ENCODE data around the gene DPYD.

Gene DPYD

DNA sequence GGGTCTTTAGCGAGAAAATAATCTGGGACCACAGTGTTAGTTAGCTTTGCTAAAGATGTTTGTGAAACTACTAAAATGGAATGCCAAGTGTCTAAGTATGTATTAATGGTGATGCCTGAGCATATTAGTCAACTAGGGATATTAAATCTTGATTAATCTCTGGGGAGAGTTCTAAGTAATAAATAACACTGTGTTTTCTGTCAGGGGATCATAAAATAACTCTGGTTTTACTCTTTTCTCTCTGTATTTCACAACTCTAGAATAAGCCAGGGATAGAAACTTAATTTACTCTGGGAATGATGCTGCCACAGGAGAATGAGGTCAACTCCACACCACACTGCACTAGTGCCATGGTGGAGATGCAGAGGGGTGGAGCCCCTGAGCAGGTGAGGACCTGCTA, 800.0 kb downstream of the DPYD start:
- no peak for DNase-seq

DNA sequence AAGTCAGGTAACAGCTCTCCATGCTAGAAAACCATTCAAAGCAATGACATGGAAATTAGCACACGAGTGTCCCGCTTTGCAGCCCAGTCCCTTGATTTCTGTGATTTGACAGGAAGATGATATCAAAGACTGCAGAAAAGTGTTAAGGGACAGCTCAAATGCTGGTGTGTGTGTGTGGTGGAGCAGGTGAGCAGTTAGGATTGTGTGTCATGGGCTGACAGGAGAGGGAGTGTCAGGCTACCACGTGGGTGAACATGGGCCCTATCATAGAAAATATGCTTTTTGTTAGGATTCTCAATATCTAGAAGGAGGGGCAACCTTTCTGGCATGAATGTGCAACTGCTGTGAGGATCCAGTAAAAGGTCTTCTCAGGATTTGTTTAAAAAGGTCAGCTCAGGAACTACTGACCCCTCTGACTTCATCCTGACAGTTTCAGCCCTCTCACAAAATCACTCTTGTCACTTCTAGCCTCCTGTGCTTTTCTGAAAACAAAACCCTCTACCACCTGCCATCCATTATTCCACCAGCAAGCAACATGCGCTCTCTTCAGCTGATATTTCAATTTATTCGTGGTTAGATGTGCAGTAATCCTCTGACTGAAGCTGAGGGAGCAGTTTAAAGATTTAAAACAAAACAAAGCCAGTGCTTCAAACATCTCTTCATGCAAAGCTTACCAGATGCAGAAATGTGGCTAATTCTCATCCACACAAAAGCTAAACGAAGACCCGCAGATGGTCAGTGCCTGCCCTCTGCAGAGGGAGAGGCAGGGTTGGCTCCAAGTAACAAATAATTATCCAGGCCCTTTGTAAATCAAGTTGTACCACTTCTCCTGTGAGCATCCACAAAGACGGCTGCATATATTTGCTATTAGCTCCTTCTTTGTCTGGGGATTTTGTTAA, 801.3 kb downstream of the DPYD start:
- no peak for DNase-seq

DNA sequence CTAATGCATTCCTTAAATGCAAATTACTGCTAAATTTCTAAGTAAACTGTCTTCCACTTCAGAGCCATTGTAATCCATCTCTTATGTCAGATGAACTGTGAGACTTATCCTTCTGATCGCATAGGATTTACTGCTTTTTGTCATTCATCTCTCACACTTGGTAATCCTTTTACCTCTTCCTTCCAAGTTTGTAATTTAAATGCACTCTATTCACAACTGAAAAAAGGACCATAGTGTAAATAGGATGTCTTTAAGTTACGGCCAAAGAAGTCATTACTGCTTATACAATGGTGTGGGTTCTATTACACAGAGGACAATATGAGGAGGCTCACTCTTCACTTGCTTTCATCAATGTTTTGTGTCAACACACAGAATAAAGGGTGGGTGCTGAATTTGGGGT, 806.0 kb downstream of the DPYD start:
- DNase-seq = no peak

DNA sequence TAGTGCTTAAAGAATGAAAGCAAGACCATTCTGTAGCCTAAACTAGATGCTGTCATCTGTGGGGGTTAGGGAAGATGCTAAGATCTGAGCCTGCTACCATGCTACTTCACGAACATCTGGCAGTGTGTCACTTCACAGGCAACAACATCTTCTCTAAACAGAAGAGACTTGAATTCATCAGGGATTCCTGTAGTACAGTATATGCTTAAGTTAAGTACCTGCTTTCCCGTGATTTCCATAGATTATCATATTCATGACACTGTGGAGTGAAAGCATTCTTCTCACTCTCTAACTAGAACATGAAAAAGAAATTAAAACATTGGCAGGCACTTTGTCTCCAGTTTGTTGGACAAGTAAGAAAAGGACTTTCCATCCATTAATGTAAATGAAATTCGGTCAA, 808.4 kb downstream of the DPYD start:
- DNase-seq = no peak

DNA sequence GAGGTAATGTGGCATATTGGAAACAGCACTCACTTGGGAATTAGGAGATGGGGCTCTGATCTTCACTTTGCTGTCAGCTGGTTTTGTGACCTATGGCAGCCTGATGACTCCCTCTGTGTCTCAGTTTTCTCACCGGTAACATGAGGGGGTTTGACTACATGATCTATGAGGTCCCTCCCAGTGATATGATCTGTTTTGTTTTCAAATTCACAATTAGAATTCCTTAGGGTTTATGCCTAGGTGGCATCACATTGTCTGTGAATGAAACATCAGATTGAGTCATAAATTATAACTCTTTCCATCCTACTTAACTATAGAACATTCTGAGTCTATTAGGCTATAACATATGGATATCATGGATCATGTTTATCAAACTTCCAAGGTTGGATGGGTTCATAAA, 812.7 kb downstream of the DPYD start:
- DNase-seq = no peak

DNA sequence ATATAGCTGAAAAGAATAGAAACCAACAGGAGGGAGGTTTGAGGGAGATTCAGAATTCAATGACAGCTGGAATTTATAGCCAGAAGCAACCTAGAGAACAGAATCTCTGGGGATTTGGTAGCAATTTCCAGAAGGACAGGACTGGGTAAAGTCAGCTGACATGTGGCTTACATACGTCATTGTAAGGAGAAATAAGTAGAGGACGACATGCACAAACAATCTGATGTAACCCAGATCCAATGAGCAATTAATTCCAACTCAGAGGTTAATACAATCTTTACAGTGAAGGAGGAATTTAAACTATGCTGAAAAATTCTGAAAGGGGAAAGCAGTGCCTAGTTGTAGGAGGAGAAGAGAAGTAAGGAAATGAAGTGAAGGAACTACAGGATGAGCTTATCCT, 815.3 kb downstream of the DPYD start:
- DNase-seq = no peak

DNA sequence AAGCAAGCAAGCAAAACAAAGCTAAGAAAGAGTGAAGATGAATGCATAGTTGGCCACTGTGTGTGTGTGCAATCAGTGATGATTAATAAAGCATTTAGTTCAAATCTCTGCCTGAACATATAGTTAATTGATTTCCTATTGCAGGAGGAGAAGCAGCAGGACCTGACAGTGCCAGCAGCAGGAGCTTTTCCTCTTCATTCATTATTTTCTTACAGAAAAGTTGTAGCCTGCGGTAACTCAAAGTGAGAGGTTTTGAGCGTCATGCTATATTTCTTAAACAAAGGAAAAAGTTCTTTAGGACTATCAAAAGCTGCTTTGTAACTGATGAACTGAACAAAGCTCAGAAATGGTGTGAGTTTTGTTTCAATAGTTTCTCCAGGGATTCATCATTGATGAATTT, 819.3 kb downstream of the DPYD start:
- DNase-seq = no peak

DNA sequence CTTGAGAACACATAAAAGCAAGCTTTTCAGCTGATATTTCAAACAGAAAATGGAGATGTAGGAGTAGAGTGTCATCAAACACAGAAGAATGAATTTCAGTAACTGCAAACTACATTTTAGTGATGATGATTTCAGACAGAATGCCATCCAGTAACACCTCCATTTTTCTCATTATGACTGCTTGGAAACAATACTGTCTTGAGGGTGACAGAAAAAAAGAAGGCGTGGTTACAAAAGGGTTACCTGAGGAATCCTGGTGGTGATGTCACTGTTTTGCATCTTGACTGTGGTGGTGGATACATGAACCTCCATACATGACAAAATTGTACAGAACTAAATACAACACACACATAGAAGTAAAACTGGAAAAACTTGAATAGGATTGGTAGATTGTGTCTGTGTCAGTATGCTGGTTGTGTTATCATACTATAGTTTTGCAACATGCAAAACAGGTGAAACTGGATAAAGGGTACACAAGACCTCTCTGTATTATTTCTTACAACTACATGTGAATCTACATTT, 823.4 kb downstream of the DPYD start:
- DNase-seq = no peak

DNA sequence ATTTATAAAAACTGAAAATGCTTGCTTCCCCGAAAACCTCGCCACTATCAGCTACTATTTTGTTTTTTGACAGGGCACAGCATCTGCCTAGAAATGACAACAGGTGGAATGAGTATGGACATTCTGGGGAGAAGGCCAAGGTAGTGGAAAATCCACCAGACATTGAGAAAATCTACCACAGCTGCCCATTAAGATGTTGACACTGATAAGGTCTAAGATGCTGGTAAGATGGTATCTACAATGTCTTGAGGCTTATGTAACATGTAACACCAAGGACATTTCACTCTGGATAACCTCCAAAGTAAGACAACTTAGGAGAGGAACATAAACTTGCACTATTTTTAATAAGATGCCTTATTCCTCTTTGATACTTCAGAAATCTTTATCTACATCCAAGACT, 825.1 kb downstream of the DPYD start:
- no peak for DNase-seq

DNA sequence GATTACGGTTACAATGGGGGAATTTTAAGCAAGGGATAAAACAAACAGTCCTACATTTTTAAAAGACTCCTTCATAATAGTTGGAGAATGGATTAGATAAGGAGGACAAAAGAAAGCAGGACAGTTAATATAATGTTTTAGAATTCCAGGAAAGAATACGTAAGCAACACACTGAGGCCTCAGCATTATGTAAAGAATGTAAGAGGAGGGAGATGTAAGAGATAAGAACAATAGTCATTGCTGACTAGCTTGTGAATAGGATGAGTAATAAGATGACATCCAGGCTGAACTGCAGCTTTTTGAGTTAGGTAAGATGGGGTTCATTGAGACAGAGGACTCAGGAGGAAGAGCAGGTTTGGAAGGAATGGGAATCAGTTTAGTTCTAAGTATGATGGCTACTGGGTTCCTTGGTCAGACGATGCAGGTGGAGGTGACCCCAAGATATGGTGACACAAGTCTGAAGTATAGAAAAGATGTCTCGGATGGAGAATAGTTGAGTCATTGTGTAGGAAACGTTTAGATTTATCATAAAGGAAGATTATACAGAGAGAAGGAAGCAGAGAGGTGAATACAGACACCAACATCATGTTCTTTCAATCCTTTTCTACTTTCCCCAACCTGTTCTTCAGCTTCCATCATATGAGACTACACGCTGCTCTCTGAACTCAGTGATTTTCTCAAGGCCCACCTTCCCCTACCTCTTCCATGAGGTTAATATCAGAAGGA, 826.4 kb downstream of the DPYD start:
- no peak for DNase-seq

DNA sequence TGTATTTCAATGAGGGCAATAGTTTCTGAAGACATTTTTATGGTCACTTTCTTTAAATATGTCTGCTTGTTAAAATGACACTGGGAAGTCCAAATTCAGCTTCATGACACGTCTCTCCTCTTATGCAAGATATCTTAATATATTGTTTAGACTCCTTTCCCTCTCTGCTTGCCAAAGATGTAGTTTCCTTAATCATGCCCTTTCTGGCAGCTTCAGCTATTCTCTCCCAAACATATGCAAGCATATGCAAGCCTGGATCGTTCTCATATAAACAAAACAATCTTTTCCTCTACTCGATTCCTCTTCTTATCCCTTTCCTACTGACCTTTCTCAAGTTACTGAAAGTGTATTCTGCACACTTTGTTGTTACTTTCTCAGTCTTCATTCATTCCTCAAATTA, 827.1 kb downstream of the DPYD start:
- DNase-seq = no peak

DNA sequence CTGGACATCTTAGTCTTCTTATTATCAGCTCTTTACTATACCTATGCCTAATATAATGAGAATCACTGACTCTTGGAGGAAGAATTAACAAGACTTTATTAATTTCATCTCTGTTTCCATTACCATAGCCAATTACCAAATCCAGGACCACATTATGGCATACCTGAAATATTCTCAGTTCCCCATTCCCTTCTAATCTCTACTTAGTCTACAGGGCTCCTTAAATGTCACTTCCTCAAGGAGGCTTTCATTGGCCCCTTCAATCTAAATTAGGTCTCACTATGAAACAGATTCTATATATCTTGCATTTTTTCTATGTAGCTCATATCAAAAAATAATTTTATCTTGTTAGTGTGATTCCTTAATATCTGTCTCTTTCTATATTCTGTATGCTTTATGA, 828.0 kb downstream of the DPYD start:
- no peak for DNase-seq

DNA sequence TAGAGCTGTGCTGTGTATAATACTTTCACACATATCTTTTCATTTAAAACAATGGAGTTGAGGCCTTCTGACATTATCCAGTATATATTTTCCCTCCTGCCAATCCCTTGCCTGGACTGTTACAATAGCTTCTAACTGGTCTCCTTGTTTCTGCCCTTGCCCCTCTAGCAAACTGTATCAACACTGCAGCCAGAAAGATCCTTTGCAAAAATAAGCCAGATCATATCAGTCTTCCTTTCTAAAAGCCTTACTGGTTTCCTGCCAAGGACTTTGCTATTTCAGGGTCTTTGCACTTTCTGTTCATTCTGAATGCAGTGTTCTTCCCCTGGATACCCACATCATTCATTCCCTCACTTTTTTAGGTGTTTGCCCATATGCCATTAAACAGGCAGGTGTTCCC, 829.2 kb downstream of the DPYD start:
- no peak for DNase-seq

DNA sequence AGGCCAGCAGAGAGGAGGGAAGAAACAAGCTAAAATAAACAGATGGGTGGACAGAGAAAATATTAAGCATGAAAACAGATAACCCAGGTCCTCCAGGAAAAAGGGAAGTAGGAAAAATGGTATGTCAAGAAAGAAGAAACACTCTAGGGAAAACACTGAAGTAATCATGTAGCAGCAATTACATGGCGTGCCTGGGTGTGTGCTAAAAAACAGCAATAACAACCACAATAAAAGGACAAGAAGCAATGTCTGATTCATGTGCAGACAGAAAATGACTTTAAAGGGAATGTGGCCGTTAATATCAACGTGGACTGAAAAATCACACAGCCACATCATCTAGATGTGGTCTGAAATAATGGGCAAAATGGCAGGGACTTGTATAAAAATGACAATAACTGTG, 829.6 kb downstream of the DPYD start:
- no peak for DNase-seq

DNA sequence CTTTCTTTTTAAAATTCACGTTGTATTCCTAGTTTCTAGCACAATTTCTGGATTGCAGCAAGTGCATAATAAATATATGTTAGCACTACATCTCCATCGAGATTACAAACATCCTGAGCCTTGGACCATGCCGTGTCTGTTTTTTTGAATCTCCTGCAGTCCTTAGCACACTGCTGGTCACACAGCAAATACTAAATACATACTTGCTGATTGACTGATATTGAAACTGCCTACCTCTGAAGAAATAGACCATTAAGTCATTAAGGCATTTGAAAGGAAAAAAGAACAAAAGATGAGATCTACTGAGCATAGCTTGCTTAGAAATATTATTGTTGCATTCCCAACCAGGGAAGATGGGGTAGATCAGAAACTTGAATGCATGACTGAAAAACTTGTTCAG, 830.1 kb downstream of the DPYD start:
- no peak for DNase-seq

DNA sequence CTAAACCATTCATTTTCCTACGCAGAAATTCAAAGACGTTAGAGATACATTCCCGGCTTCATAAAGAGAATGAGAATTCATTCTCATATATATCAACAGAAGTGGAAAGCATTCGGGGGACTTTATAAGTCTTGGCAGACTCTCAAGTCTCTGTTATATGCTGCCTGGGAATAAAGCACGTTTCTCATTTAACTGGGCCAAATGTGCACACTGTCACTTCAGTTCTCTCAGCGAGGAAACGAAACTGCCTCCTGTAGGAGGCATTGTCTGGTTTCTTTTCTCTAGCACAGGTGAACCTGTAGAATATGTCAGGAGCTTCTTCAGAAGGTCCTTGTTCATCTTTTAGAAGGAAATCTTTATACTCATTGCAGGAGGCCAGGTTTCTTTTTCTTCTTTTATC, 831.7 kb downstream of the DPYD start:
- no peak for DNase-seq

DNA sequence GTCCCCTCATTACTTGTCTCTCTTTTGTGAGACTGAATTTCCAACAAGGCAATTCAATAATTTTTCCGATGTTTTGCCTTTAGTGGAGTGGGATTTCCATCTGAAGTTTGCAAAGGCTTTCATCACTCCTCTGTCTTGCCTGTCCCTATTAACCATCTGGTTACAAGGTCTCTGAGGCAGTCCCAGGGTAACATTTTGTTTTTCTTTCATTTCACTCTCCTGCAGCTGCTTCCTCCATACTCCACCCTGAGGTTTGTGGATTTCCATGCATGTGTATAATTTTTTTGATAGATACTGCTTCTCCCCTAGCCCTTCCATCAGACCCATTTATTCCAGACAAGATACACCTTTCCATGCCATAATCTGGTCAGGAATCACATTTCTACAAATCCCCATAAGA, 832.4 kb downstream of the DPYD start:
- no peak for DNase-seq

DNA sequence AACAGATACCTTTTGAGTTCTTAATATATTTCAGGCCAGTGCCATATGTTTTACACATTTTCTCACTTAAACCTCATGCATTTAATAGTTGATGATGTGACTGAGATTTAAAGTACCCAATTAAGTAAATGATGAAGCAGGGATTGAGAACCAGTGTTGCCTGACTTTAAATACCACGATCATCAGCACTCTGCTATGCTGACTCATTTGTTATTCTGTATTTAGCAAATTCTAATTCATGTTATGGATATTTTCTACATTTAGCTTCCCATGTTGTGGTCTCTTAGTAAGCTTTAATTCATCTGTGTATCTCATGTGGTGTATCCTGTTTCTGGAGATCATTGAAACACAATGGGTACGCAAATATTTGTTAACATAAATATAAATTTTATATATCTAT, 836.3 kb downstream of the DPYD start:
- DNase-seq = no peak

DNA sequence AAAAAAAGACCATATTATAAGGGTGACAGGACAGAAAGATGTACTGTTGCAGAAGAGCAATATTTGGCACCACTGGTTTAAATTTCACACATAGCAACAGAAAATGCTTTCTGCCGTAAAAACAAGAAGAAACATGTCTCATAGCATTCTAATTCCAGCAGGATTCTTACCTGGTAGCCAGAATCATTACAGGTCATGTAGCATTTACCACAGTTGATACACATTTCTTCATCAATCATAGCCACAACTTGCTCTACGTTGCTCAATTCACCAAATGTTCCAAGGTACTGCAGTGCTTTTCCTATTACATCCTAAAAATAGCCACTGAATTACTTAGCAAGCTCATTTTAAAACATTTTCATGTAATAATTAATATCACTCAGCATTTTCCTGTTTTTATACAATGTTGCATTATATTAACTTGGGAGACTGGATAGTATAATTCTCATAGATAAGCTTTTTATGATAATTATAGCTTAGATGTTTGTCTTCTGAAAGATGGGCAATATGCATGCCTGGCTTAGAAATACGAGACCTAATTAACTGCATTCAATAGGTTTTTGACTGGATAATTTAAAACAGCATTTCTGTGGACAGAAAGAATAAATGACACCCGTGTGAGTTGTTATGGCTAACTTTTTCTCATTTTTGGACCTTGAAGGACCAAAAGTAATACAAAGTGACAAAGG, 838.5 kb downstream of the DPYD start:
- no peak for DNase-seq

DNA sequence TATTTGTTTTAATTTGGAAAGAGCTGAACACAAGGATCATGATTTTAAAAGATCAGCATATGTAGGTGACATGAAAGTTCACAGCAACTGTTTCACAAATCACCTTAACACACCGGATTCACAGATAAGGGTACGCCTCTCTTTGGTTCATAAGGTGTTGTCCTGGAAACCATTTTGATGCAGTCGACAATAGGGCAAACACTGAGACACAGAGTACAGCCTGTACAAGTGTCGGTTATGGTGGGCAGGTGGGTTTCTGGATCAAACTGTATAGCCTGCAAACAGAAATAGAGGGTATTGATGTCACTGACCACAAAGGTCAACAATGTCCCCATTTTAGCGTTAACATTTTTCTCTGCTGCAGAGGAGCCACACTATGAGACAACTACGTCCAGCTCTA, 842.0 kb downstream of the DPYD start:
- DNase-seq = no peak

DNA sequence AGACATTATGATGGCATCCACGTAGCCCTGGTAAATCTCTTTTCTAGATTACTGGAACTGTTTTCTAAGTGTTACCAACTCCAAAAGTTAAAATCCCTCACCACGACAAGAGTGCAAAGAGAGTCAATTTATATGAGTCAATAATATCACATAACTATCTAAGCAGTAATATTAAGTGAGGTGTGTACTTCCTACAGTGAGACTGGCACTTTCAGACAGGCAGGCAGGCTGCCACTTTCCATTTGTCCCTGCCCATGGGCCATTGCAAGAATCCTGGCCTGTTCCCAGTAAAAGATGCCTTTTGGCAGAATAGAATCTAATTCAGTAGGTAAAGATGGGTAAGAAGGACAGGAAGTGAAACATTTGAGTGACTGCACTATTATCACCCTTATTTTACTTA, 843.6 kb downstream of the DPYD start:
- no peak for DNase-seq

DNA sequence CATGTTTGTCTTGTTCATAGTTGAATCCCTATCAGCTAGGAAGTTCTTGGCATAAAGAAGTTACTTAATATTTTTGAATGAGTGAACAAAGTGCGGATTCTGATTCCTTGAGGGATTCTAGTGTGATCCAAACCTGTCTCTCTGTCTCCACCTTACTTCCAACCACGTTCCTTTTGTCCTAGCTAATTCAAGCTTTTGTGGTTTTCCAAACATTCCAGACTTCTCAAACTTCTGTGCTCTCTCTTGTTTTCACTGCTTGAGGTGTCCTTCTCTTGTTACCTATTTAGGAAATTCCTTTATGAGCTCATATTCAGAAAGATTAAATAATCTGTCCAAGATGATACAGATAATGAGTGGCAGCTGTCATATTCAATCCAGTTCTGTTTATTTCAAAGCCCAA, 846.1 kb downstream of the DPYD start:
- no peak for DNase-seq

DNA sequence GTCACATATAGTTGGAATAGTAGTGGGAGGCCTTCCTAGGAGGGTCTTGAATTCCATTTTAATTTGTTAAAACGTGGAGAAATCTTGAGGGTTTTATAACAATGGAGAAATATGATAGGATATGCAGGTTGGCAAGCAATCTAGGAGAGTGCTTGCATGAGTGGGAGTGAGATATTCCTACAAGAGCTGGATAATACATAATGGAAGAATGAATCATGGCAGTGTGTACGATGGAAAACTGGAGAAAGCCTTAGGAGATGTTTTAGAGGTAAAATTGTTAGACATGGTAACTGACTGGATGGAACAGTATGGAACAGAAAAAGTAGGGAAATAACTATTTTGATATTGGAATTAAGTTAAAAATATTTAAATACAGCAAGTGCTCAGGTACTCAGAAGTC, 846.9 kb downstream of the DPYD start:
- DNase-seq = no peak

DNA sequence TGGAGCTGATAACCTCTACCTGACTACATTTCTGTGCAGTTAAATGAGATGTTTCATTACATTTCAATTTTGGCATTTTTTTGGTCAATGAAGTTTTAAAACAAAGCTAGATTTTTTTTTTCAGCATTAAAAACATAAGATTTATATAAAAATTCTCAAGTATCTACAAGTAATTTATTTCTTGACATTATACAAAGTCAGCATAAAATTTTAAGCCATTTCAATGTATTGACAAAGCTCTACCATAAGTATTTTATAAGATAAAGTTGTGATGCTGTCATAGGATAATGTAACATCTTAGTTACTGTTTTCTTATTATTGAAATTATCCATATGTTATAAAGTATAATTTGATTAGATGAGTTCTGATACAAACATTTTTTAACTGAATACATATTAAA, 847.7 kb downstream of the DPYD start:
- no peak for DNase-seq
